WTC11 (cell line): Measurements from ENCODE around the gene RASIP1. TPM values are rescaled to one million over a fixed set of nuclear protein-coding genes. Genes with fewer than 3 reads are reported as not detected.
"Not testable (repeated sequence)": the region's sequence is repeated elsewhere in the genome, so short reads cannot be mapped to it uniquely, and the experiment has no call there.

Source experiments
- ATAC-seq: fragments of 200-7000 bp; cut with Tn5 transposase; 2 replicates; pipeline ENCODE4 v1.10.0; 2021; ENCODE audit warnings: mild to moderate bottlenecking, moderate library complexity
- CTCF ChIA-PET: fragments of 300-600 bp; sonication (Branson Sonifier 250); formaldehyde crosslinking; loops from one replicate; lab custom pipeline; 2021; ENCODE audit warnings: antibody characterized with exemption; lab: Charles Lee
- POLR2A ChIA-PET: fragments of 350-600 bp; sonication (Branson Sonifier 250); formaldehyde crosslinking; loops from one replicate; lab custom pipeline; 2021; ENCODE audit warnings: antibody characterized with exemption; lab: Charles Lee
- DNase-seq: peaks from one replicate; pipeline ENCODE4 v3.0.0; 2021; ENCODE audit warnings: low spot score
- H3K27ac Mint-ChIP-seq: 2 replicates; pipeline ENCODE4 v1.8.0; 2021; ENCODE audit warnings: mixed read lengths
- H3K27me3 Mint-ChIP-seq: 2 replicates; pipeline ENCODE4 v1.8.0; 2021; ENCODE audit warnings: low read depth, mild to moderate bottlenecking, moderate library complexity, mixed read lengths
- H3K36me3 Mint-ChIP-seq: 2 replicates; pipeline ENCODE4 v1.8.0; 2021; ENCODE audit warnings: mixed read lengths
- H3K4me1 Mint-ChIP-seq: 2 replicates; pipeline ENCODE4 v1.8.0; 2022; ENCODE audit warnings: mixed read lengths
- H3K4me3 Mint-ChIP-seq: 2 replicates; pipeline ENCODE4 v1.8.0; 2021; ENCODE audit warnings: mild to moderate bottlenecking, moderate library complexity, mixed read lengths
- H3K9me3 Mint-ChIP-seq: 2 replicates; pipeline ENCODE4 v1.8.0; 2021; ENCODE audit warnings: mixed read lengths
- ATF1 ChIP-seq: sonication (generic); formaldehyde crosslinking; IDR thresholded peaks from 2 replicates; pipeline ENCODE4 v1.8.1; 2023; ENCODE audit warnings: mild to moderate bottlenecking, moderate library complexity, missing genetic modification reagents
- CBFB ChIP-seq: sonication (generic); formaldehyde crosslinking; IDR thresholded peaks from 2 replicates; pipeline ENCODE4 v1.8.1; 2022; ENCODE audit warnings: mild to moderate bottlenecking, low read depth, missing genetic modification reagents
- ESRRA ChIP-seq: sonication (generic); formaldehyde crosslinking; IDR thresholded peaks from 2 replicates; pipeline ENCODE4 v1.8.1; 2022; ENCODE audit warnings: mild to moderate bottlenecking, missing genetic modification reagents, borderline replicate concordance
- IRF2 ChIP-seq: sonication (generic); formaldehyde crosslinking; IDR thresholded peaks from 2 replicates; pipeline ENCODE4 v1.8.0; 2022; ENCODE audit warnings: low read depth, missing genetic modification reagents, borderline replicate concordance
- KAT7 ChIP-seq: sonication (generic); formaldehyde crosslinking; IDR thresholded peaks from 2 replicates; pipeline ENCODE4 v1.8.1; 2023; ENCODE audit warnings: missing genetic modification reagents, mild to moderate bottlenecking, borderline replicate concordance
- MYBL2 ChIP-seq: sonication (generic); formaldehyde crosslinking; IDR thresholded peaks from 2 replicates; pipeline ENCODE4 v1.8.1; 2023; ENCODE audit warnings: mild to moderate bottlenecking, moderate library complexity, missing genetic modification reagents
- NFYB ChIP-seq: sonication (generic); formaldehyde crosslinking; conservative IDR thresholded peaks from 2 replicates; pipeline ENCODE4 v1.8.0; 2022; ENCODE audit warnings: low read depth, missing genetic modification reagents
- PRRX2 ChIP-seq: fragments of 250-450 bp; sonication (Bioruptor Pico); IDR thresholded peaks from 2 replicates; pipeline ENCODE4 v1.8.0; 2021; ENCODE audit warnings: mild to moderate bottlenecking
- SP1 ChIP-seq: sonication (generic); formaldehyde crosslinking; conservative IDR thresholded peaks from 2 replicates; pipeline ENCODE4 v1.8.1; 2022; ENCODE audit warnings: missing genetic modification reagents
- ZNF219 ChIP-seq: sonication (generic); formaldehyde crosslinking; IDR thresholded peaks from 2 replicates; pipeline ENCODE4 v1.8.0; 2023; ENCODE audit warnings: missing genetic modification reagents, mild to moderate bottlenecking, borderline replicate concordance
- ZNF317 ChIP-seq: sonication (generic); formaldehyde crosslinking; IDR thresholded peaks from 2 replicates; pipeline ENCODE4 v1.8.1; 2023; ENCODE audit warnings: low read depth, mild to moderate bottlenecking, moderate library complexity, missing genetic modification reagents, borderline replicate concordance
- ZNF416 ChIP-seq: fragments of 250-450 bp; sonication (Bioruptor Pico); IDR thresholded peaks from 2 replicates; pipeline ENCODE4 v1.9.0; 2021; ENCODE audit warnings: mild to moderate bottlenecking, inconsistent platforms
- total RNA-seq: library from RNA; stranded (reverse); gene quantifications from 3 replicates; pipeline ENCODE4 v1.2.3, GENCODE V29; 2021
- TF ChIP-seq, protein P1 (sequence below): sonication (generic); formaldehyde crosslinking; IDR thresholded peaks from 2 replicates; pipeline ENCODE4 v1.8.0; 2022; ENCODE audit warnings: mild to moderate bottlenecking, missing genetic modification reagents
- TF ChIP-seq, protein P2 (sequence below): sonication (generic); formaldehyde crosslinking; IDR thresholded peaks from 2 replicates; pipeline ENCODE4 v1.8.1; 2023; ENCODE audit warnings: mild to moderate bottlenecking, missing genetic modification reagents
- TF ChIP-seq, protein P3 (sequence below): fragments of 250-450 bp; sonication (Bioruptor Pico); IDR thresholded peaks from 2 replicates; pipeline ENCODE4 v1.9.0; 2021; ENCODE audit warnings: mild to moderate bottlenecking
- TF ChIP-seq, protein P4 (sequence below): sonication (generic); formaldehyde crosslinking; IDR thresholded peaks from 2 replicates; pipeline ENCODE4 v1.8.1; 2022; ENCODE audit warnings: mild to moderate bottlenecking, missing genetic modification reagents, moderate library complexity, borderline replicate concordance
- TF ChIP-seq, protein P5 (sequence below): sonication (generic); formaldehyde crosslinking; conservative IDR thresholded peaks from 2 replicates; pipeline ENCODE4 v1.8.1; 2023; ENCODE audit warnings: mild to moderate bottlenecking, low read depth, missing genetic modification reagents, moderate library complexity
- TF ChIP-seq, protein P6 (sequence below): sonication (generic); formaldehyde crosslinking; IDR thresholded peaks from 2 replicates; pipeline ENCODE4 v1.8.1; 2023; ENCODE audit warnings: mild to moderate bottlenecking, missing genetic modification reagents
- TF ChIP-seq, protein P7 (sequence below): fragments of 250-450 bp; sonication (Bioruptor Pico); IDR thresholded peaks from 2 replicates; pipeline ENCODE4 v1.9.0; 2021; ENCODE audit warnings: mild to moderate bottlenecking, borderline replicate concordance

RASIP1 gene
- total RNA-seq, 1 experiment from 2014 or later = 4.4 TPM

DNA sequence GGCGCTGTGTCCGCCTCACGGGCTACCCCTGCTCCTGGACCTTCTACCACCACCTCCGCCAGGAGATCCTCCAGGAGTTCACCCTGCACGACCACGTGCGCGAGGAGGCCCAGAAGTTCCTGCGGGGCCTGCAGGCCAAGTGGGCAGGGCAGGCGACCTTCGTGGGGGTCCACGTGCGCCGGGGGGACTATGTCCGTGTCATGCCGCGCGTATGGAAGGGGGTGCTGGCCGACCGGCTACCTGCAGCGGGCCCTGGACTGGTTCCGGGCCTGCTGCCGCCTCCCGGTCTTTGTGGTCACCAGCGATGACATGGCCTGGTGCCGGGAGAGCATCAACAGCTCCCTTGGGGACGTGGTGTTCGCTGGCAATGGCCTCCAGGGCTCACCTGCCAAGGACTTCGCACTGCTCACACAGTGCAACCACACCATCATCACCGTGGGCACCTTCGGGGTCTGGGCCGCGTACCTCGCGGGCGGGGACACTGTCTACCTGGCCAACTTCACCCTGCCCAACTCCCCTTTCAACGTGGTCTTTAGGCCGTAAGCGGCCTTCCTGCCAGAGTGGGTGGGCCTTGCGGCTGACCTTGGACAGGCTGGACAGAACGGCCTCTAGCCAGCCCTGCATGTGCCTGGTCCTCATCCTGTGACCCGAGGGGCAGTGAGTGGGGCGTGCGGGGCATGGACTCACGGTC, 59.8 kb downstream of the RASIP1 start:
- no peak for ATAC-seq

DNA sequence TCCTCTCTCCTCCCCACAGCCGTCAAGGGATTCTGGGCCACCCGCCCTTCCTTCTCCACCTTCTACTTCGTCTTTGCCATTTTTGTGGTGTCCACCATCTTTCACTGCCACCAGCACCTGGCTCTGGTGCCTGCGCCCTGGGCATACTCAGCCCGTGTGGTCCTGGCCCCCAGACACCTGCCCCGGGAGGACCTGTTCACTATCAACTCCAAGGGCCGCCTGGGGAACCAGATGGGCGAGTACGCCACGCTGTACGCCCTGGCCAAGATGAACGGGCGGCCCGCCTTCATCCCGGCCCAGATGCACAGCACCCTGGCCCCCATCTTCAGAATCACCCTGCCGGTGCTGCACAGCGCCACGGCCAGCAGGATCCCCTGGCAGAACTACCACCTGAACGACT, 60.4 kb downstream of the RASIP1 start:
- H3K27me3 Mint-ChIP-seq, H3K9me3 Mint-ChIP-seq, DNase-seq, CTCF ChIA-PET, H3K27ac Mint-ChIP-seq, POLR2A ChIA-PET, H3K36me3 Mint-ChIP-seq, ATAC-seq, H3K4me3 Mint-ChIP-seq, H3K4me1 Mint-ChIP-seq: not testable (repeated sequence)

More for the DNA sequence above, 59.8 kb downstream of the RASIP1 start:
- no peaks in the 10 kb centered on the region; the same call in 1 of the 2 replicates for H3K27me3 Mint-ChIP-seq
- CTCF ChIA-PET = no interaction called here
- DNase-seq = no peak
- H3K4me1 Mint-ChIP-seq = peaks cover 2% of the 10 kb centered on the region; the same call in 1 of the 2 replicates
- POLR2A ChIA-PET = no interaction called here
- no peaks in the 10 kb centered on the region for H3K36me3 Mint-ChIP-seq
- no peaks in the 10 kb centered on the region for H3K9me3 Mint-ChIP-seq
- no peak overlapping the region for H3K4me3 Mint-ChIP-seq
- no peak overlapping the region for H3K27ac Mint-ChIP-seq
- TF ChIP-seq, protein P1, sequence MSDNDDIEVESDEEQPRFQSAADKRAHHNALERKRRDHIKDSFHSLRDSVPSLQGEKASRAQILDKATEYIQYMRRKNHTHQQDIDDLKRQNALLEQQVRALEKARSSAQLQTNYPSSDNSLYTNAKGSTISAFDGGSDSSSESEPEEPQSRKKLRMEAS (CRISPR knock-in tag) = no peak
- TF ChIP-seq ZNF317 (CRISPR knock-in tag) (no peak), ATF1 (CRISPR knock-in tag) (no peak)
- TF ChIP-seq, protein P2, sequence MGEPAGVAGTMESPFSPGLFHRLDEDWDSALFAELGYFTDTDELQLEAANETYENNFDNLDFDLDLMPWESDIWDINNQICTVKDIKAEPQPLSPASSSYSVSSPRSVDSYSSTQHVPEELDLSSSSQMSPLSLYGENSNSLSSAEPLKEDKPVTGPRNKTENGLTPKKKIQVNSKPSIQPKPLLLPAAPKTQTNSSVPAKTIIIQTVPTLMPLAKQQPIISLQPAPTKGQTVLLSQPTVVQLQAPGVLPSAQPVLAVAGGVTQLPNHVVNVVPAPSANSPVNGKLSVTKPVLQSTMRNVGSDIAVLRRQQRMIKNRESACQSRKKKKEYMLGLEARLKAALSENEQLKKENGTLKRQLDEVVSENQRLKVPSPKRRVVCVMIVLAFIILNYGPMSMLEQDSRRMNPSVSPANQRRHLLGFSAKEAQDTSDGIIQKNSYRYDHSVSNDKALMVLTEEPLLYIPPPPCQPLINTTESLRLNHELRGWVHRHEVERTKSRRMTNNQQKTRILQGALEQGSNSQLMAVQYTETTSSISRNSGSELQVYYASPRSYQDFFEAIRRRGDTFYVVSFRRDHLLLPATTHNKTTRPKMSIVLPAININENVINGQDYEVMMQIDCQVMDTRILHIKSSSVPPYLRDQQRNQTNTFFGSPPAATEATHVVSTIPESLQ (CRISPR knock-in tag) = no peak
- TF ChIP-seq, protein P3, sequence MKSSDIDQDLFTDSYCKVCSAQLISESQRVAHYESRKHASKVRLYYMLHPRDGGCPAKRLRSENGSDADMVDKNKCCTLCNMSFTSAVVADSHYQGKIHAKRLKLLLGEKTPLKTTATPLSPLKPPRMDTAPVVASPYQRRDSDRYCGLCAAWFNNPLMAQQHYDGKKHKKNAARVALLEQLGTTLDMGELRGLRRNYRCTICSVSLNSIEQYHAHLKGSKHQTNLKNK (CRISPR knock-in tag) = no peak

DNA sequence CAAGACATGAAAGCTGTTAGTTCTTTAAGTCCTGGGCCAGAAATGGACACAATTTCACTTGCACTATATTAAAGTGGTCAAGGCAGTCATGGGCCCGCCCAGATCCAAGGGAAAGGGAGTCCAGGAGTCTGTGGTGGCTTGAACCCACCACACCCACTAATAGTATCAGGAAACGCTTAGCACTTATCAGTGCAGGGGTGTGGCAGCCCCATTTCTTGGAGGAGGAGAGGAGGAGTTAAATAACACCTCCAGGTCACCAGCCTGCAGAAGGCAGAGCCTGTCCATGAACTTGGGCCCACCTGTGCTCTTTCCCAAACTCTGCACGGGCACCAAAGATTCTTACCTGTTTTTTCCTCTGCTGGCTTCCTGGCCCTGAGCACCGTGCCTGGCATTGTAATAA, 62.2 kb downstream of the RASIP1 start:
- no peak overlapping the region for H3K27ac Mint-ChIP-seq
- H3K9me3 Mint-ChIP-seq = no peaks in the 10 kb centered on the region
- ChIA-PET POLR2A (no interaction called here), CTCF (interaction anchor here (1.6 kb wide), 1 partner anchor 33 kb away, joined by 5 read pairs; no protein-coding TSS in a partner anchor)
- ATAC-seq (no peak), DNase-seq (no peak)
- peaks cover 26% of the 10 kb centered on the region for H3K4me1 Mint-ChIP-seq
- H3K4me3 Mint-ChIP-seq = no peak overlapping the region
- no peaks in the 10 kb centered on the region for H3K36me3 Mint-ChIP-seq
- H3K27me3 Mint-ChIP-seq = peaks cover 15% of the 10 kb centered on the region
- TF ChIP-seq MYBL2 (CRISPR knock-in tag) (no peak), ESRRA (no peak), SP1 (no peak), NFYB (no peak), ZNF416 (CRISPR knock-in tag) (no peak), PRRX2 (CRISPR knock-in tag) (no peak), ZNF219 (CRISPR knock-in tag) (no peak), IRF2 (no peak), KAT7 (CRISPR knock-in tag) (no peak), CBFB (CRISPR knock-in tag) (no peak)
- TF ChIP-seq, protein P4, sequence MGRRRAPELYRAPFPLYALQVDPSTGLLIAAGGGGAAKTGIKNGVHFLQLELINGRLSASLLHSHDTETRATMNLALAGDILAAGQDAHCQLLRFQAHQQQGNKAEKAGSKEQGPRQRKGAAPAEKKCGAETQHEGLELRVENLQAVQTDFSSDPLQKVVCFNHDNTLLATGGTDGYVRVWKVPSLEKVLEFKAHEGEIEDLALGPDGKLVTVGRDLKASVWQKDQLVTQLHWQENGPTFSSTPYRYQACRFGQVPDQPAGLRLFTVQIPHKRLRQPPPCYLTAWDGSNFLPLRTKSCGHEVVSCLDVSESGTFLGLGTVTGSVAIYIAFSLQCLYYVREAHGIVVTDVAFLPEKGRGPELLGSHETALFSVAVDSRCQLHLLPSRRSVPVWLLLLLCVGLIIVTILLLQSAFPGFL = no peak
- TF ChIP-seq, protein P5, sequence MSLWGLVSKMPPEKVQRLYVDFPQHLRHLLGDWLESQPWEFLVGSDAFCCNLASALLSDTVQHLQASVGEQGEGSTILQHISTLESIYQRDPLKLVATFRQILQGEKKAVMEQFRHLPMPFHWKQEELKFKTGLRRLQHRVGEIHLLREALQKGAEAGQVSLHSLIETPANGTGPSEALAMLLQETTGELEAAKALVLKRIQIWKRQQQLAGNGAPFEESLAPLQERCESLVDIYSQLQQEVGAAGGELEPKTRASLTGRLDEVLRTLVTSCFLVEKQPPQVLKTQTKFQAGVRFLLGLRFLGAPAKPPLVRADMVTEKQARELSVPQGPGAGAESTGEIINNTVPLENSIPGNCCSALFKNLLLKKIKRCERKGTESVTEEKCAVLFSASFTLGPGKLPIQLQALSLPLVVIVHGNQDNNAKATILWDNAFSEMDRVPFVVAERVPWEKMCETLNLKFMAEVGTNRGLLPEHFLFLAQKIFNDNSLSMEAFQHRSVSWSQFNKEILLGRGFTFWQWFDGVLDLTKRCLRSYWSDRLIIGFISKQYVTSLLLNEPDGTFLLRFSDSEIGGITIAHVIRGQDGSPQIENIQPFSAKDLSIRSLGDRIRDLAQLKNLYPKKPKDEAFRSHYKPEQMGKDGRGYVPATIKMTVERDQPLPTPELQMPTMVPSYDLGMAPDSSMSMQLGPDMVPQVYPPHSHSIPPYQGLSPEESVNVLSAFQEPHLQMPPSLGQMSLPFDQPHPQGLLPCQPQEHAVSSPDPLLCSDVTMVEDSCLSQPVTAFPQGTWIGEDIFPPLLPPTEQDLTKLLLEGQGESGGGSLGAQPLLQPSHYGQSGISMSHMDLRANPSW (CRISPR knock-in tag) = no peak
- TF ChIP-seq, protein P6, sequence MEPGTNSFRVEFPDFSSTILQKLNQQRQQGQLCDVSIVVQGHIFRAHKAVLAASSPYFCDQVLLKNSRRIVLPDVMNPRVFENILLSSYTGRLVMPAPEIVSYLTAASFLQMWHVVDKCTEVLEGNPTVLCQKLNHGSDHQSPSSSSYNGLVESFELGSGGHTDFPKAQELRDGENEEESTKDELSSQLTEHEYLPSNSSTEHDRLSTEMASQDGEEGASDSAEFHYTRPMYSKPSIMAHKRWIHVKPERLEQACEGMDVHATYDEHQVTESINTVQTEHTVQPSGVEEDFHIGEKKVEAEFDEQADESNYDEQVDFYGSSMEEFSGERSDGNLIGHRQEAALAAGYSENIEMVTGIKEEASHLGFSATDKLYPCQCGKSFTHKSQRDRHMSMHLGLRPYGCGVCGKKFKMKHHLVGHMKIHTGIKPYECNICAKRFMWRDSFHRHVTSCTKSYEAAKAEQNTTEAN (CRISPR knock-in tag) = no peak
- TF ChIP-seq, protein P7, sequence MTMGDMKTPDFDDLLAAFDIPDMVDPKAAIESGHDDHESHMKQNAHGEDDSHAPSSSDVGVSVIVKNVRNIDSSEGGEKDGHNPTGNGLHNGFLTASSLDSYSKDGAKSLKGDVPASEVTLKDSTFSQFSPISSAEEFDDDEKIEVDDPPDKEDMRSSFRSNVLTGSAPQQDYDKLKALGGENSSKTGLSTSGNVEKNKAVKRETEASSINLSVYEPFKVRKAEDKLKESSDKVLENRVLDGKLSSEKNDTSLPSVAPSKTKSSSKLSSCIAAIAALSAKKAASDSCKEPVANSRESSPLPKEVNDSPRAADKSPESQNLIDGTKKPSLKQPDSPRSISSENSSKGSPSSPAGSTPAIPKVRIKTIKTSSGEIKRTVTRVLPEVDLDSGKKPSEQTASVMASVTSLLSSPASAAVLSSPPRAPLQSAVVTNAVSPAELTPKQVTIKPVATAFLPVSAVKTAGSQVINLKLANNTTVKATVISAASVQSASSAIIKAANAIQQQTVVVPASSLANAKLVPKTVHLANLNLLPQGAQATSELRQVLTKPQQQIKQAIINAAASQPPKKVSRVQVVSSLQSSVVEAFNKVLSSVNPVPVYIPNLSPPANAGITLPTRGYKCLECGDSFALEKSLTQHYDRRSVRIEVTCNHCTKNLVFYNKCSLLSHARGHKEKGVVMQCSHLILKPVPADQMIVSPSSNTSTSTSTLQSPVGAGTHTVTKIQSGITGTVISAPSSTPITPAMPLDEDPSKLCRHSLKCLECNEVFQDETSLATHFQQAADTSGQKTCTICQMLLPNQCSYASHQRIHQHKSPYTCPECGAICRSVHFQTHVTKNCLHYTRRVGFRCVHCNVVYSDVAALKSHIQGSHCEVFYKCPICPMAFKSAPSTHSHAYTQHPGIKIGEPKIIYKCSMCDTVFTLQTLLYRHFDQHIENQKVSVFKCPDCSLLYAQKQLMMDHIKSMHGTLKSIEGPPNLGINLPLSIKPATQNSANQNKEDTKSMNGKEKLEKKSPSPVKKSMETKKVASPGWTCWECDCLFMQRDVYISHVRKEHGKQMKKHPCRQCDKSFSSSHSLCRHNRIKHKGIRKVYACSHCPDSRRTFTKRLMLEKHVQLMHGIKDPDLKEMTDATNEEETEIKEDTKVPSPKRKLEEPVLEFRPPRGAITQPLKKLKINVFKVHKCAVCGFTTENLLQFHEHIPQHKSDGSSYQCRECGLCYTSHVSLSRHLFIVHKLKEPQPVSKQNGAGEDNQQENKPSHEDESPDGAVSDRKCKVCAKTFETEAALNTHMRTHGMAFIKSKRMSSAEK (CRISPR knock-in tag) = no peak
